HG03064 (cell line): ENCODE data around the gene ARHGAP10.
A peak's percentile ranks its signal among the peaks of the same experiment; 100 is the strongest.
"Not testable (repeated sequence)": the region's sequence is repeated elsewhere in the genome, so short reads cannot be mapped to it uniquely, and the experiment has no call there.

Source experiments
- ATAC-seq: cut with Tn5 transposase; IDR thresholded peaks from one replicate; pipeline ENCODE4 v1.9.1; 2021; ENCODE audit warnings: low read depth; ENCODE audit not compliant: unreplicated experiment

Gene ARHGAP10

GRCh38 chr4:147975933-147976928 is 244.3 kb downstream of the ARHGAP10 start:
- ATAC-seq: no peak

DNA sequence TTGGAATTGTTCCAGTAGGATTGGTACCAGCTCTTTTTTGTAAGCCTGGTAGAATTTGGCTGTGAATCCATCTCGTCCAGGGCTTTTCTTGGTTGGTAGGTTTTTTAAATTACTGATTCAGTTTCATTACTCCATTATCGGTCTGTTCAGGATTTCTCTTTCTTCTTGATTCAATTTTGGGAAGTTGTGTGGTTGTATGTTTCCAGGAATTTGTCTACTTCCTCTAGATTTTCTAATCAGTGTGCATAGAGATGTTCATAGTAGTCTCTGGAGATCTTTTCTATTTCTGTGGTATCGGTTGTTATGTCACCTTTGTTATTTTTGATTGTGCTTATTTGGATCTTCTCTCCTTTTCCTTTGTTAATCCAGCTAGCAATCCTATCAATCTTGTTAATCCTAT is 248.7 kb downstream of the ARHGAP10 start:
- ATAC-seq: no peak

GRCh38 chr4:147981305-147981704 is 249.4 kb downstream of the ARHGAP10 start:
- peak; percentile 93 for ATAC-seq

- ATAC-seq: no peak
These were observed 252.3 kb downstream of the ARHGAP10 start for GRCh38 chr4:147984065-147984777.

- no peak for ATAC-seq
These were observed 252.9 kb downstream of the ARHGAP10 start for GRCh38 chr4:147984778-147985138.

DNA sequence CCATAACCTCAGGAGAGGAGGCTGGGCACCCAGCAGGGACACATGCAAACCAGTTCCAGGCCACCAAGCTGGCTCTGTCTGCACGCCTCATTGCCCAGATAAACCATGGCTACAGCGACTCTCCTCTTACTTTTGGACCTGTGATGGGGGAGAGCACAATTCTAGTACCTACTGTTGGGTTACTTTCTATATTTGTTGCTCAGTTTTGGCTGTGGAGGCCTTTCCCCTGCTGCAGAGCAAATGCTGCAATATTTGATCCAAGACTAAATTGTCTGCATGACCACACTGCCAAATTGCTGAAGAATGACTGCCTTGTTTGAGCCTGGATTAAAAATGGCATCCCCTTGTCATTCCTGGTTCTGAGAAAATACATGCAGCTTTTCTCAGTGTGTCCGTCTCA is 253.5 kb downstream of the ARHGAP10 start:
- ATAC-seq: no peak

DNA sequence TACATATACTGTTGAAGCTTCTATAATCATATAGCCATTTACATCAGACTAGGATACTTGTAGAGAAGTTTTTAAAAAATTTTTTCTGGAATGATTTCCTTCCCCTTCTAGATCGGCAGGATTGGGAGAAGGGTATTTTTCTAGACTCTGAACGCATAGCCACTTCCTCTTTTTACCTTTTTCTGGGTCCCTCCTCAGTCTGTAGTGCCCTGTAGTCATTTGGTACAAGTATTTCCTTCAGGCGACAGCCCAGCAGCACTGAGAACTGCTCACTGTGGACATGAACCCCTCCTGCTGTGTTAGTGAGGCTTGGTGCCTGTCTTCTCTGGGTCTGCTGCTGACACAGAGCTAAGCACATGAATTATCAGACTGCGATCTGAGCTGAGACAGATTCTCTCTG is 255.4 kb downstream of the ARHGAP10 start:
- ATAC-seq: no peak

DNA sequence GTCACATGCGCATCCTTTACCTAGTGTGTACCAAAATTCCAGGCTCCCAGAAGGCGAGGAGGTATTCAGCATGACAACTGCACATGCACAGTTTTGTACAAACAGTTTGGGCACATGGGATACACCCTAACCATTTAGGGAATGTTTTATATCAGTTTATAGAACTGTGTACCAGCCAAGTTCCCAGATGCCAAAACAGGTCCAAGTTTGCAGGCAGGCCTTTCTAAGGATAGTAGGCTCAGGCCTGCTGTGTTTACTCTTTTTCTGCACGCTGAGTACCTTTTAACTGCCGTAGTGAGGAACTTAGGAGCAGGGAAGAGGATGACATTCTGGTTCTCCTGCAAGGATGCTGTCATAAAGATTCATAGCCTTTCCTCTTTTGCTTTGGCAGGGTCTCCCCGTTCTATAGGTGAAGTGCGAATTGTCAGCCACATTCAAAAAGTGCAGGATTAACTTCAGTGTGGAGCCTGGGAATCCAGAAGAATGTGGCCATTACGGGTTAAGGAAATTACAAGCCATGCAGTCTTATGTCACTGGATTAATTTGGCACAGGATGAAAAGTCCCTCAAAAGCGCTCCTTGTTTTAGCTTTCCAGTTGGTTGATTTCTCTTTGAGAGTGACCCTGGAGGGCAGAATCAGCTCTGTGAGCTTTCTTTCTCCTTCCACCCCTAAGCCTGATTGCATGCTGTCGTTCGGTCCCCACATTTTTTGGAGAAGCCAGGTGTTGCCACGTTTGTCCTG is 259.8 kb downstream of the ARHGAP10 start:
- no peak for ATAC-seq

- no peak for ATAC-seq
These were observed 262.2 kb downstream of the ARHGAP10 start for GRCh38 chr4:147994076-147994475.

- ATAC-seq: no peak
These were observed 262.9 kb downstream of the ARHGAP10 start for GRCh38 chr4:147994491-147995385.

DNA sequence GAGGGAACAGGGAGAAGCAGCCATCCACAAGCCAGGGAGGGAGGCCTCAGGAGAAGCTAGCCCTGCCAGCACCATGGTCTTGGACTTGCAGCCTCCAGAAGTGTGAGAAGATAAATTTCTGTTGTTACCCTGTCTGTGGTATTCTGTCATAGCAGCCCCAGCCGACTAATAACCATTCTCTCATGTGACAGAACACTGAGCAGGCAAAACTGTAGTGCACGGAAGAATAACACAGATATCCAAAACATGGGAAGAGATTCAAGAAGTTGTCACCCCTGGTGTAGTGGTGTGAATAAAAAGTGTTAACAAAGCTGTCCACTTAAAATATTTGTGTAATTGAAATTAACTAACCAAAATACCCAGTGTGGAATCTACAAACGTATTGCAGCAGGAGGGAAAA is 265.0 kb downstream of the ARHGAP10 start:
- ATAC-seq: no peak

- not testable (repeated sequence) for ATAC-seq
These were observed 268.1 kb downstream of the ARHGAP10 start for GRCh38 chr4:148000038-148000437.

- no peak for ATAC-seq
These were observed 272.5 kb downstream of the ARHGAP10 start for GRCh38 chr4:148004228-148004857.

GRCh38 chr4:148006001-148006400 is 274.1 kb downstream of the ARHGAP10 start:
- ATAC-seq: no peak

GRCh38 chr4:148007314-148007760 is 275.4 kb downstream of the ARHGAP10 start:
- peak; percentile 14 for ATAC-seq

GRCh38 chr4:148007792-148008191 is 275.9 kb downstream of the ARHGAP10 start:
- ATAC-seq: peak; percentile 67

DNA sequence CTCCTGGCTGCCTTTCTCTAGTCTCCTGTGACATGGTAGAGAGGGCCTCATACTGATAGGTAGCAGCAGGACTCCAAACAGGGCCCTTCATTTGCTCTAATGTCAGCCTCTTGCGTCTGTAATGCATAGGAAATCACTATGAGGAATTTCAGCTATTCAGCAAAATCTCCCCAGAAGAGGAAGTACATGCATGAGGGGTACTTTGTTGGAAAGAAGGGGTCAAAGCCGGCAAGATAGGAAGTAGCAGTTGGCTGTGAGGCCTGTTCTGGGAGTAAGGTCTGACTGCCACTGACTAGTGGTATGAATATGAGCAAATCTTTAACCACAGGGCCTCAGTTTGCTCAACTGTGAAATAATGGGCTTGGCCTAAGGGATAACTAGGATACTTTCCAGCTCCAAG is 283.2 kb downstream of the ARHGAP10 start:
- no peak for ATAC-seq

DNA sequence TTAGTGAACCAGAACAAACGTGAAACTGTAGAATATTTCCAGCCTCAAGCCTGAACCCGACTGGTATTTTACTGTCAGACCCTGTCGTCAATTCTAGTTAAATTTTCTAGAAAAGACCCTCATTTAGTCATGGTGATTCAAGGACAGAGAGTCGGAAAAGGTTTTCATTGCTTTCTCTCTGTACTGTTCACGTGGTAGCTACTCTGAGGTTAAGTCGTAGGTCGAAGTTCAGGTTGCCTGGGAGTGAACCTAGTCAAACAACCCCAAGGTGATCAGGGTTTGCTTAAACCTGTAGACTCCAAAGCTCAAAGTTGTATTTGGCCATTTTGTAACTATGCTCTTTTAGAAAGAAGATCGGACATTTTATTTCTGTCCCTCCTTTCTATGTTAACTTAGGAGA is 283.6 kb downstream of the ARHGAP10 start:
- ATAC-seq: no peak

DNA sequence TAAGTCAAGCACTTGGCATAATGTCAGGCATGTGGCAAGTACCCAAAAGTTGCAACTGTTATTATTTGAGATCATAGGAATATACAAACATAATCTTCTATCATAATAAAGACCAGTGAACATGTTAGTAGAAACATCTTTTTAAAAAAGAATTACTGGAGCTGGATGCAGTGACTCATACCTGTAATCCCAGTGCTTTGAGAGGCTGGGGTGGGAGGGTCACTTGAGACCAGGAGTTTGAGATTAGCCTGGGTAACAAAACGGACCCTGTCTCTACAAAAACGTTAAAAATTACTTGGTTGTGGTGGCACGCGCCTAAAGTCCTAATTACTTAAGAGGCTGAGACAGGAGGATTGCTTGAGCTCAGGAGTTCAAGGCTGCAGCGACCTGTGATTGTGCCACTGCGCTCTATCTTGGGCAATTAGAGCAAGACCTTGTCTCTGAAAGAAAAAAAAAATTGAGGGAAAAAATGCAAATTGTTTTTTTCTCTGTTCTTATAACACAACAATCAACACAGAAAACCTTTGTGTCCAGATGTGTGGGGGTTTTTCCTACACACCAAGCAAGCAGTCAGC is 284.3 kb downstream of the ARHGAP10 start:
- no peak for ATAC-seq
